MM.1S (cell line): ENCODE results near the gene RNF11.
"Not testable (repeated sequence)": the region's sequence is repeated elsewhere in the genome, so short reads cannot be mapped to it uniquely, and the experiment has no call there.

ENCODE experiments used
- DNase-seq: peaks from one replicate; pipeline ENCODE4 v3.0.0-alpha.2; 2015
- H2AFZ ChIP-seq: fragments of 300-600 bp; sonication (generic); 2 replicates; pipeline ENCODE4 v1.6.0; 2016; ENCODE audit warnings: antibody characterized with exemption, low read length
- H3F3A ChIP-seq: fragments of 300-600 bp; sonication (generic); 2 replicates; pipeline ENCODE4 v1.6.1; 2016; ENCODE audit warnings: mild to moderate bottlenecking, antibody characterized with exemption, low read length, moderate library complexity, mixed read lengths; ENCODE audit not compliant: insufficient read depth
- H3K27ac ChIP-seq: fragments of 300-600 bp; sonication (generic); 2 replicates; pipeline ENCODE4 v1.5.1; 2016; ENCODE audit warnings: mild to moderate bottlenecking, low read length
- H3K27me3 ChIP-seq: fragments of 300-600 bp; sonication (generic); replicated peaks from 2 replicates; pipeline ENCODE4 v1.6.0; 2016; ENCODE audit warnings: low read length; ENCODE audit not compliant: insufficient read depth
- H3K36me3 ChIP-seq: fragments of 300-600 bp; sonication (generic); replicated peaks from 2 replicates; pipeline ENCODE4 v1.6.1; 2016; ENCODE audit warnings: mild to moderate bottlenecking, low read length, mixed read lengths; ENCODE audit not compliant: insufficient read depth
- H3K4me1 ChIP-seq: fragments of 300-600 bp; sonication (generic); 2 replicates; pipeline ENCODE4 v1.6.1; 2016; ENCODE audit warnings: low read length, mixed read lengths
- H3K4me2 ChIP-seq: fragments of 300-600 bp; sonication (generic); 2 replicates; pipeline ENCODE4 v1.6.0; 2016; ENCODE audit warnings: low read depth, low read length
- H3K4me3 ChIP-seq: fragments of 300-600 bp; sonication (generic); 2 replicates; pipeline ENCODE4 v1.5.1; 2016; ENCODE audit warnings: low read length, mixed read lengths
- H3K79me2 ChIP-seq: fragments of 300-600 bp; sonication (generic); 2 replicates; pipeline ENCODE4 v1.6.1; 2016; ENCODE audit warnings: mixed run types, low read length, mixed read lengths
- H3K9ac ChIP-seq: fragments of 300-600 bp; sonication (generic); 2 replicates; pipeline ENCODE4 v1.6.1; 2016; ENCODE audit warnings: low read length, mixed read lengths
- H3K9me2 ChIP-seq: fragments of 300-600 bp; sonication (generic); replicated peaks from 2 replicates; pipeline ENCODE4 v1.6.1; 2016; ENCODE audit warnings: mild to moderate bottlenecking, low read length, mixed read lengths; ENCODE audit not compliant: insufficient read depth
- H3K9me3 ChIP-seq: fragments of 300-600 bp; sonication (generic); replicated peaks from 2 replicates; pipeline ENCODE4 v1.6.1; 2016; ENCODE audit warnings: mild to moderate bottlenecking, low read length, mixed read lengths; ENCODE audit not compliant: insufficient read depth
- H4K20me1 ChIP-seq: fragments of 300-600 bp; sonication (generic); 2 replicates; pipeline ENCODE4 v1.6.1; 2016; ENCODE audit warnings: mild to moderate bottlenecking, low read length, moderate library complexity, mixed read lengths; ENCODE audit not compliant: insufficient read depth
- EZH2 ChIP-seq: fragments of 300-600 bp; sonication (generic); optimal IDR thresholded peaks from 2 replicates; pipeline ENCODE3; 2017; ENCODE audit warnings: low read depth, mild to moderate bottlenecking, antibody characterized with exemption, low read length, mixed read lengths
- EZH2phosphoT487 ChIP-seq: fragments of 300-600 bp; sonication (generic); IDR thresholded peaks from 2 replicates; pipeline ENCODE4 v1.6.1; 2018; ENCODE audit warnings: antibody characterized with exemption, low read length
- TF ChIP-seq, protein P1 (sequence below): fragments of 300-600 bp; sonication (generic); IDR thresholded peaks from 2 replicates; pipeline ENCODE4 v1.5.1; 2016; ENCODE audit warnings: antibody characterized with exemption, low read length, mixed read lengths

The RNF11 gene

DNA sequence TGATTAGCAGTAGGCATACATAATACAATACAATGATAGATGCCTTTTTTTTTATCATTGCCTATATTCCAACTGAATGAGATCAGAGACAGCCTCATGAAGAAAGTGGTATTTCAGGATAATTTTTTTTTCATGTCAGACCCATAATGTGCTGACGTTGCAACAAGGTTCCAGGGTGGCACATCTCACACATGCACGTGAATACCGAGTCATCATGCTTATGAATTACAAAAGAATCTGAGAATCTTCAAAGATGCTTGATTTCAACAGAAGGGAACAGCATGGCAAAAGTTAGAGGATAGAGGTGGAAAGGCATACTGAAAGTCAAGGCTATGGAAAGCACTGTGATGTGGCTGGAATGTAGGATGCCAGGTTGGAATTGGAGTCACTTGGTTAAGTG lies 5.0 kb upstream of the RNF11 start:
- Histone ChIP-seq H3K9me3 (no peaks in the 10 kb centered on the region), H3K4me3 (no peak overlapping the region), H3K4me2 (no peak overlapping the region), H3K4me1 (peaks cover 8% of the 10 kb centered on the region), H3K9ac (no peak overlapping the region), H4K20me1 (no peaks in the 10 kb centered on the region), H3K9me2 (no peaks in the 10 kb centered on the region), H3F3A (peaks cover 25% of the 10 kb centered on the region), H3K36me3 (no peaks in the 10 kb centered on the region), H3K27ac (no peak overlapping the region), H3K27me3 (no peaks in the 10 kb centered on the region), H3K79me2 (no peaks in the 10 kb centered on the region), H2AFZ (no peak overlapping the region)
- DNase-seq: no peak
- TF ChIP-seq, protein P1, sequence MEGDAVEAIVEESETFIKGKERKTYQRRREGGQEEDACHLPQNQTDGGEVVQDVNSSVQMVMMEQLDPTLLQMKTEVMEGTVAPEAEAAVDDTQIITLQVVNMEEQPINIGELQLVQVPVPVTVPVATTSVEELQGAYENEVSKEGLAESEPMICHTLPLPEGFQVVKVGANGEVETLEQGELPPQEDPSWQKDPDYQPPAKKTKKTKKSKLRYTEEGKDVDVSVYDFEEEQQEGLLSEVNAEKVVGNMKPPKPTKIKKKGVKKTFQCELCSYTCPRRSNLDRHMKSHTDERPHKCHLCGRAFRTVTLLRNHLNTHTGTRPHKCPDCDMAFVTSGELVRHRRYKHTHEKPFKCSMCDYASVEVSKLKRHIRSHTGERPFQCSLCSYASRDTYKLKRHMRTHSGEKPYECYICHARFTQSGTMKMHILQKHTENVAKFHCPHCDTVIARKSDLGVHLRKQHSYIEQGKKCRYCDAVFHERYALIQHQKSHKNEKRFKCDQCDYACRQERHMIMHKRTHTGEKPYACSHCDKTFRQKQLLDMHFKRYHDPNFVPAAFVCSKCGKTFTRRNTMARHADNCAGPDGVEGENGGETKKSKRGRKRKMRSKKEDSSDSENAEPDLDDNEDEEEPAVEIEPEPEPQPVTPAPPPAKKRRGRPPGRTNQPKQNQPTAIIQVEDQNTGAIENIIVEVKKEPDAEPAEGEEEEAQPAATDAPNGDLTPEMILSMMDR: no peak
- no peak for TF ChIP-seq EZH2
- no peak for TF ChIP-seq EZH2phosphoT487

GRCh38 chr1:51231896-51232295 lies 4.2 kb upstream of the RNF11 start:
- H3K36me3 ChIP-seq: no peaks in the 10 kb centered on the region
- no peaks in the 10 kb centered on the region for H3K27me3 ChIP-seq
- H3K4me1 ChIP-seq: peaks cover 8% of the 10 kb centered on the region
- H3K9me3 ChIP-seq: no peaks in the 10 kb centered on the region
- H2AFZ ChIP-seq: no peak overlapping the region
- no peak for DNase-seq
- no peak for TF ChIP-seq EZH2phosphoT487
- no peak for TF ChIP-seq EZH2
- TF ChIP-seq, protein P1: no peak
- no peaks in the 10 kb centered on the region for H4K20me1 ChIP-seq
- H3K9ac ChIP-seq: no peak overlapping the region
- H3K27ac ChIP-seq: no peak overlapping the region
- H3K9me2 ChIP-seq: no peaks in the 10 kb centered on the region
- H3K79me2 ChIP-seq: peaks cover 5% of the 10 kb centered on the region
- no peak overlapping the region for H3K4me3 ChIP-seq
- peaks cover 25% of the 10 kb centered on the region for H3F3A ChIP-seq
- no peak overlapping the region for H3K4me2 ChIP-seq

DNA sequence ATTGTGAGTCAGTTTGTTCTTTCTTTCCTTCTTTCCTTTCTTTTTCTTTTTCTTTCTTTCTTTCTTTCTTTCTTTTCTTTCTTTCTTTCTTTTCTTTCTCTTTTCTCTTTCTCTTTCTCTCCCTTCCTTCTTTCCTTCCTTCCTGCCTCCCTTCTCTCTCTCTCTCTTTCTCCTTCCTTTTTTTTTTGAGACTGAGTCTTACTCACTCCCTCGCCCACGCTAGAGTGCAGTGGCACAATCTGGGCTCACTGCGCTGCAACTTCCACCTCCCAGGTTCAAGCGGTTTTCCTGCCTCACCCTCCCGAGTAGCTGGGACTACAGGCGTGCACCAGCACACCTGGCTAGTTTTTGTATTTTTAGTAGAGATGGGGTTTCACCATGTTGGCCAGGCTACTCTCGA lies 1.8 kb upstream of the RNF11 start:
- H3K36me3 ChIP-seq: not testable (repeated sequence)

GRCh38 chr1:51234721-51235425 lies 1.2 kb upstream of the RNF11 start:
- peaks cover 9% of the 10 kb centered on the region for H3K4me1 ChIP-seq
- H4K20me1 ChIP-seq: no peaks in the 10 kb centered on the region
- H3K4me2 ChIP-seq: peak overlapping the region; percentile 91
- no peaks in the 10 kb centered on the region for H3K9me2 ChIP-seq
- peak; percentile 73 for DNase-seq
- H3F3A ChIP-seq: peaks cover 28% of the 10 kb centered on the region
- no peak for TF ChIP-seq EZH2phosphoT487
- TF ChIP-seq, protein P1: no peak
- H3K4me3 ChIP-seq: peak overlapping the region; percentile 91
- H3K36me3 ChIP-seq: no peaks in the 10 kb centered on the region
- H2AFZ ChIP-seq: peak overlapping the region; percentile 62
- H3K27me3 ChIP-seq: no peaks in the 10 kb centered on the region
- peaks cover 34% of the 10 kb centered on the region for H3K79me2 ChIP-seq
- H3K9me3 ChIP-seq: no peaks in the 10 kb centered on the region
- peak overlapping the region; percentile 92 for H3K9ac ChIP-seq
- H3K27ac ChIP-seq: peak overlapping the region; percentile 87

More for the DNA sequence above, 1.8 kb upstream of the RNF11 start:
- peak; percentile 39 for DNase-seq
- peak overlapping the region; percentile 87 for H3K27ac ChIP-seq
- not testable (repeated sequence) for H4K20me1 ChIP-seq, H3K27me3 ChIP-seq, H3K4me1 ChIP-seq, H3K9me3 ChIP-seq, H3K9me2 ChIP-seq
- H2AFZ ChIP-seq: peak overlapping the region; percentile 62
- peak overlapping the region; percentile 91 for H3K4me3 ChIP-seq
- peak overlapping the region; percentile 91 for H3K4me2 ChIP-seq
- H3F3A ChIP-seq: peaks cover 28% of the 10 kb centered on the region
- H3K9ac ChIP-seq: peak overlapping the region; percentile 92; the same call in 1 of the 2 replicates
- peaks cover 28% of the 10 kb centered on the region for H3K79me2 ChIP-seq
